ENCODE results near the gene C4orf50. TPM values are rescaled to one million over a fixed set of nuclear protein-coding genes. Genes with fewer than 3 reads are reported as not detected.

Gene C4orf50
- polyA plus RNA-seq, 1 donor from 2014 or later, result 1.6 TPM

DNA sequence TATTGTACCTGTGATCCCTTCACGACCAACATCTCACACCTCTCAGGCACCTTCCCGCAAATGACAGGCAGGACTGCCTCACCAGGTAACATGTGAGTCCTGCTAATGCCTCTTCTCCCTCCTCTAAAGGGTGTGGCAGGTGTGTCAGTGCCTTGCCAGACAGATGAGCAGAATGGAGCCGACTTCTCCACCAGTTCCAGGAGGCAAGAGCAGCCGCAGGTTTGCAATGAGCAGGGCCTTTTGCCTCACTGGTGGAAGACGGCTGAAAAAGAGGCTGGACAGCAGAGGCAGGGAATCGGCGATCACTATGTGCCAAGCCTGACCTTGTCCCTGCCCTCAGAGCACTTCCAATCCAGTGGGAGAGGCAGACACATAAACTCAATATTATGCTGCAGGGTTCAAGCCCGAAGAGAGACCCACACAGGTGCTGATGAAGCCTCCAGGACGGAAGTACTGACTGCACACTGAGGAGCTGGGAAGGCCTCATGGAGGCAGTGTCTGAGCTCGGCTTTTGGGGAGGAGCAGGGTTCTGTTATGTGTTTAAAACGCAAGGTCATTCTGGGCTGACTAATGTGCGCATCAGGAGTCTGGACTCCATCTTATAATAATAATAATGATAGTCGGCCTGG, 57.9 kb downstream of the C4orf50 start:
- Histone ChIP-seq H3K79me2 (replicated peaks; ENCODE audit: insufficient read depth, low read length) (no peaks in the 10 kb centered on the region), H3K9me2 (ENCODE audit: insufficient read depth, low read length) (no peaks in the 10 kb centered on the region), H3F3A (ENCODE audit: insufficient read depth, low read length, poor library complexity, severe bottlenecking) (no peaks in the 10 kb centered on the region), H3K4me3 (ENCODE audit: low read length) (no peak overlapping the region), H3K27ac (ENCODE audit: low read length) (no peak overlapping the region), H4K20me1 (ENCODE audit: insufficient read depth) (no peaks in the 10 kb centered on the region), H3K9me3 (ENCODE audit: low read length) (no peaks in the 10 kb centered on the region), H2AFZ (ENCODE audit: low read depth, low read length) (no peak overlapping the region), H3K9ac (ENCODE audit: low read length) (no peak overlapping the region), H3K27me3 (ENCODE audit: insufficient read depth, low read depth, low read length) (no peaks in the 10 kb centered on the region), H3K4me2 (ENCODE audit: low read length) (no peak overlapping the region), H3K36me3 (ENCODE audit: insufficient read depth, low read length) (no peaks in the 10 kb centered on the region)
- TF ChIP-seq TAF1 (IDR thresholded peaks at IDR 0.05; ENCODE audit: low read depth) (no peak), EZH2 (IDR thresholded peaks at IDR 0.05; ENCODE audit: borderline replicate concordance, insufficient read depth, low read length, poor library complexity, severe bottlenecking) (no peak), SMC3 (conservative IDR thresholded peaks at IDR 0.05; ENCODE audit: poor library complexity) (no peak), MXI1 (conservative IDR thresholded peaks at IDR 0.05; ENCODE audit: poor library complexity, severe bottlenecking) (no peak), RAD21 (conservative IDR thresholded peaks at IDR 0.05) (no peak), EP300 (conservative IDR thresholded peaks at IDR 0.05; ENCODE audit: poor library complexity, severe bottlenecking) (no peak), POLR2AphosphoS5 (IDR thresholded peaks at IDR 0.05) (no peak)
- TF ChIP-seq, protein P1, sequence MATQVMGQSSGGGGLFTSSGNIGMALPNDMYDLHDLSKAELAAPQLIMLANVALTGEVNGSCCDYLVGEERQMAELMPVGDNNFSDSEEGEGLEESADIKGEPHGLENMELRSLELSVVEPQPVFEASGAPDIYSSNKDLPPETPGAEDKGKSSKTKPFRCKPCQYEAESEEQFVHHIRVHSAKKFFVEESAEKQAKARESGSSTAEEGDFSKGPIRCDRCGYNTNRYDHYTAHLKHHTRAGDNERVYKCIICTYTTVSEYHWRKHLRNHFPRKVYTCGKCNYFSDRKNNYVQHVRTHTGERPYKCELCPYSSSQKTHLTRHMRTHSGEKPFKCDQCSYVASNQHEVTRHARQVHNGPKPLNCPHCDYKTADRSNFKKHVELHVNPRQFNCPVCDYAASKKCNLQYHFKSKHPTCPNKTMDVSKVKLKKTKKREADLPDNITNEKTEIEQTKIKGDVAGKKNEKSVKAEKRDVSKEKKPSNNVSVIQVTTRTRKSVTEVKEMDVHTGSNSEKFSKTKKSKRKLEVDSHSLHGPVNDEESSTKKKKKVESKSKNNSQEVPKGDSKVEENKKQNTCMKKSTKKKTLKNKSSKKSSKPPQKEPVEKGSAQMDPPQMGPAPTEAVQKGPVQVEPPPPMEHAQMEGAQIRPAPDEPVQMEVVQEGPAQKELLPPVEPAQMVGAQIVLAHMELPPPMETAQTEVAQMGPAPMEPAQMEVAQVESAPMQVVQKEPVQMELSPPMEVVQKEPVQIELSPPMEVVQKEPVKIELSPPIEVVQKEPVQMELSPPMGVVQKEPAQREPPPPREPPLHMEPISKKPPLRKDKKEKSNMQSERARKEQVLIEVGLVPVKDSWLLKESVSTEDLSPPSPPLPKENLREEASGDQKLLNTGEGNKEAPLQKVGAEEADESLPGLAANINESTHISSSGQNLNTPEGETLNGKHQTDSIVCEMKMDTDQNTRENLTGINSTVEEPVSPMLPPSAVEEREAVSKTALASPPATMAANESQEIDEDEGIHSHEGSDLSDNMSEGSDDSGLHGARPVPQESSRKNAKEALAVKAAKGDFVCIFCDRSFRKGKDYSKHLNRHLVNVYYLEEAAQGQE (IDR thresholded peaks at IDR 0.05; ENCODE audit: borderline replicate concordance), result no peak
- TF ChIP-seq, protein P2, sequence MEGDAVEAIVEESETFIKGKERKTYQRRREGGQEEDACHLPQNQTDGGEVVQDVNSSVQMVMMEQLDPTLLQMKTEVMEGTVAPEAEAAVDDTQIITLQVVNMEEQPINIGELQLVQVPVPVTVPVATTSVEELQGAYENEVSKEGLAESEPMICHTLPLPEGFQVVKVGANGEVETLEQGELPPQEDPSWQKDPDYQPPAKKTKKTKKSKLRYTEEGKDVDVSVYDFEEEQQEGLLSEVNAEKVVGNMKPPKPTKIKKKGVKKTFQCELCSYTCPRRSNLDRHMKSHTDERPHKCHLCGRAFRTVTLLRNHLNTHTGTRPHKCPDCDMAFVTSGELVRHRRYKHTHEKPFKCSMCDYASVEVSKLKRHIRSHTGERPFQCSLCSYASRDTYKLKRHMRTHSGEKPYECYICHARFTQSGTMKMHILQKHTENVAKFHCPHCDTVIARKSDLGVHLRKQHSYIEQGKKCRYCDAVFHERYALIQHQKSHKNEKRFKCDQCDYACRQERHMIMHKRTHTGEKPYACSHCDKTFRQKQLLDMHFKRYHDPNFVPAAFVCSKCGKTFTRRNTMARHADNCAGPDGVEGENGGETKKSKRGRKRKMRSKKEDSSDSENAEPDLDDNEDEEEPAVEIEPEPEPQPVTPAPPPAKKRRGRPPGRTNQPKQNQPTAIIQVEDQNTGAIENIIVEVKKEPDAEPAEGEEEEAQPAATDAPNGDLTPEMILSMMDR (IDR thresholded peaks at IDR 0.05; ENCODE audit: poor library complexity, severe bottlenecking), result no peak

DNA sequence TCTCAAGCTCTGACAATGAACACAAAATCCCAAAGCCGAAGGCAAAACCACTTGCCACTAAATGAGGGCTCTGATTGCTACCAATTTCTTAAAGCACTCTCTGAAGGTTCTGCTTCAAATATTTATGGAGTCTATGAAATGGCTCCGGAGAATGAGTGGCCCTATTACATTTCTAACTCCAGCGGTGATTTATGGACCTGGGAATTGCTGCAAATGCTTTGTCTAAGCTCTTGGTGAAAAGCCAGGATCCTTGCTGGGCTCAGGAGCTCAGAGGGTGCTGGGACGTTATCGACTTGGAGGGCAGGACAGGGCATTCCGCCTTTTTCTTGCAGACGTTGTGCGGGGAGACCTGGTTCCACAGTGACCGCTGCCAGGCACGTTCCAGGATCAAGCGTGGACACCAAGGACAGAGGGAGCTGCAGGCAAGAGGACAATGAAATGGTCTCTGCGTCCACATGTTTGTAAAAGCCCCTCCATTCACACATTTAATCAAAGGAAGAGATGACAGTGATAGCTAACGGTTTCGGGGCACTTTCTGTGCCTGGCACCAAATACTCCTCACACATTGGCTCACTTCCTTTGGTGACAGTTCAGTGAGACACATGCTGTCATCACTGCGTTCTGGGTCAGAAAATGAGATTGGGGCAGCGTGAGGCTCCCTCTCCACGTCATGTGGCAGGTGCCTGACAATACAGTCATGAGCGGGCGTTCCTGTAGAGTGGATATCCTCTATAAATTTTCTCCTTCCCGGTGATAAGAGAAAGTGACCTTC, 58.8 kb downstream of the C4orf50 start:
- Histone ChIP-seq H3K9ac (ENCODE audit: low read length) (no peak overlapping the region), H3K9me2 (ENCODE audit: insufficient read depth, low read length) (no peaks in the 10 kb centered on the region), H3K9me3 (ENCODE audit: low read length) (no peaks in the 10 kb centered on the region), H3K36me3 (ENCODE audit: insufficient read depth, low read length) (no peaks in the 10 kb centered on the region), H2AFZ (ENCODE audit: low read depth, low read length) (no peak overlapping the region), H4K20me1 (ENCODE audit: insufficient read depth) (no peaks in the 10 kb centered on the region), H3K4me3 (ENCODE audit: low read length) (no peak overlapping the region), H3F3A (ENCODE audit: insufficient read depth, low read length, poor library complexity, severe bottlenecking) (no peaks in the 10 kb centered on the region), H3K4me2 (ENCODE audit: low read length) (no peak overlapping the region), H3K27ac (ENCODE audit: low read length) (no peak overlapping the region), H3K79me2 (replicated peaks; ENCODE audit: insufficient read depth, low read length) (no peaks in the 10 kb centered on the region), H3K27me3 (ENCODE audit: insufficient read depth, low read depth, low read length) (no peaks in the 10 kb centered on the region)
- TF ChIP-seq SMC3 (conservative IDR thresholded peaks at IDR 0.05; ENCODE audit: poor library complexity) (no peak), POLR2AphosphoS5 (IDR thresholded peaks at IDR 0.05) (no peak), EP300 (conservative IDR thresholded peaks at IDR 0.05; ENCODE audit: poor library complexity, severe bottlenecking) (no peak), EZH2 (IDR thresholded peaks at IDR 0.05; ENCODE audit: borderline replicate concordance, insufficient read depth, low read length, poor library complexity, severe bottlenecking) (no peak), MXI1 (conservative IDR thresholded peaks at IDR 0.05; ENCODE audit: poor library complexity, severe bottlenecking) (no peak), TAF1 (IDR thresholded peaks at IDR 0.05; ENCODE audit: low read depth) (no peak), RAD21 (conservative IDR thresholded peaks at IDR 0.05) (no peak)
- TF ChIP-seq, protein P1 (IDR thresholded peaks at IDR 0.05; ENCODE audit: borderline replicate concordance), result no peak
- TF ChIP-seq, protein P2 (IDR thresholded peaks at IDR 0.05; ENCODE audit: poor library complexity, severe bottlenecking), result no peak
